Liver (tissue), 9 donors: Measurements from ENCODE around the gene CENPX. TPM values are rescaled to one million over a fixed set of nuclear protein-coding genes. Genes with fewer than 3 reads are reported as not detected.

ENCODE experiments used
- DNase-seq: peaks from one replicate; pipeline ENCODE4 v3.0.0-alpha.2; 2017; ENCODE audit warnings: low spot score
- H3K27ac ChIP-seq, 2 donors: one replicate each; pipeline ENCODE4 v1.7.0; 2013; ENCODE audit warnings: inconsistent platforms in 2 of 2, low read length in 2 of 2, control low read depth in 1 of 2, low read depth in 1 of 2, mild to moderate bottlenecking in 1 of 2
- H3K27me3 ChIP-seq, 4 donors: one replicate each; pipeline versions ENCODE4 v1.6.1 to v1.7.0; 2013; ENCODE audit warnings: low read length in 3 of 4, inconsistent platforms in 1 of 4, mild to moderate bottlenecking in 1 of 4, moderate library complexity in 1 of 4; ENCODE audit not compliant: control insufficient read depth in 4 of 4, insufficient read depth in 4 of 4
- H3K36me3 ChIP-seq, 4 donors: one replicate each; pipeline versions ENCODE4 v1.6.1 to v1.7.0; 2013; ENCODE audit warnings: low read length in 3 of 4, mild to moderate bottlenecking in 3 of 4, low read depth in 1 of 4, moderate library complexity in 1 of 4; ENCODE audit not compliant: control insufficient read depth in 4 of 4, insufficient read depth in 3 of 4
- H3K4me1 ChIP-seq, 4 donors: one replicate each; pipeline versions ENCODE4 v1.6.1 to v1.7.0; 2013; ENCODE audit warnings: low read length in 3 of 4, mild to moderate bottlenecking in 3 of 4, moderate library complexity in 1 of 4; ENCODE audit not compliant: control insufficient read depth in 4 of 4, insufficient read depth in 4 of 4
- H3K4me3 ChIP-seq, 3 donors: one replicate each; pipeline versions ENCODE4 v1.6.1 to v1.7.0; 2013; ENCODE audit warnings: low read length in 3 of 3, control low read depth in 1 of 3, low read depth in 1 of 3, mild to moderate bottlenecking in 1 of 3
- H3K9ac ChIP-seq, 2 donors: one replicate each; pipeline ENCODE4 v1.7.0; 2013; ENCODE audit warnings: low read length in 2 of 2, mild to moderate bottlenecking in 2 of 2, moderate library complexity in 2 of 2, control low read depth in 1 of 2, low read depth in 1 of 2
- H3K9me3 ChIP-seq, 4 donors: one replicate each; pipeline versions ENCODE4 v1.6.1 to v1.7.0; 2013; ENCODE audit warnings: low read length in 3 of 4; ENCODE audit not compliant: control insufficient read depth in 4 of 4
- EGR1 ChIP-seq, 2 donors: IDR thresholded peaks; 2 replicates each; pipeline ENCODE4 v1.6.1; 2016 to 2018; ENCODE audit warnings: antibody characterized with exemption in 2 of 2, low read depth in 2 of 2
- FOXA1 ChIP-seq: IDR thresholded peaks from 2 replicates; pipeline ENCODE4 v1.6.1; 2016; ENCODE audit warnings: antibody characterized with exemption
- FOXA2 ChIP-seq: IDR thresholded peaks from 2 replicates; pipeline ENCODE4 v1.6.1; 2016; ENCODE audit warnings: antibody characterized with exemption
- GABPA ChIP-seq, 2 donors: IDR thresholded peaks in 1 of 2; conservative IDR thresholded peaks in 1 of 2; 2 replicates each; pipeline ENCODE4 v1.6.1; 2016; ENCODE audit warnings: antibody characterized with exemption in 2 of 2, mild to moderate bottlenecking in 1 of 2, moderate library complexity in 1 of 2
- HNF4A ChIP-seq, 2 donors: conservative IDR thresholded peaks; 2 replicates each; pipeline ENCODE4 v1.6.1; 2016; ENCODE audit warnings: antibody characterized with exemption in 2 of 2, mild to moderate bottlenecking in 2 of 2
- HNF4G ChIP-seq: IDR thresholded peaks from 2 replicates; pipeline ENCODE4 v1.6.1; 2016; ENCODE audit warnings: antibody characterized with exemption
- JUND ChIP-seq, 2 donors: IDR thresholded peaks; 2 replicates each; pipeline ENCODE4 v1.6.1; 2016; ENCODE audit warnings: antibody characterized with exemption in 2 of 2
- NR2F2 ChIP-seq: IDR thresholded peaks from 2 replicates; pipeline ENCODE4 v1.6.1; 2016; ENCODE audit warnings: antibody characterized with exemption
- RAD21 ChIP-seq, 2 donors: IDR thresholded peaks; 2 replicates each; pipeline ENCODE4 v1.6.1; 2016; ENCODE audit warnings: antibody characterized with exemption in 2 of 2, mild to moderate bottlenecking in 2 of 2
- RXRA ChIP-seq, 2 donors: IDR thresholded peaks; 2 replicates each; pipeline ENCODE4 v1.6.1; 2017 to 2018; ENCODE audit warnings: antibody characterized with exemption in 2 of 2, mild to moderate bottlenecking in 1 of 2
- SP1 ChIP-seq: IDR thresholded peaks from 2 replicates; pipeline ENCODE4 v1.6.1; 2018; ENCODE audit warnings: antibody characterized with exemption, mild to moderate bottlenecking
- TAF1 ChIP-seq: conservative IDR thresholded peaks from 2 replicates; pipeline ENCODE4 v1.6.1; 2016; ENCODE audit warnings: antibody characterized with exemption, mild to moderate bottlenecking
- YY1 ChIP-seq: IDR thresholded peaks from 2 replicates; pipeline ENCODE4 v1.6.1; 2016; ENCODE audit warnings: antibody characterized with exemption, mild to moderate bottlenecking
- WGBS: extraction: QIAGEN DNeasy Blood & Tissue Kit; methylation state at CpG from one replicate; pipeline ENCODE4 v1.1.7; 2013; 5-methylcytosine and 5-hydroxymethylcytosine counted together
- polyA plus RNA-seq, 2 donors: library from polyadenylated mRNA; stranded (reverse) in 1 of 2; unstranded in 1 of 2; fragments of 200-250 nt in 1 of 2; fragments of >200 nt in 1 of 2; fragmentation: Nextera tagmentation in 1 of 2; extraction: Ambion mirVana in 1 of 2; gene quantifications; one replicate each; pipeline versions ENCODE4 v1.2.1 to v1.2.3, GENCODE V29; 2013 to 2015
- total RNA-seq, 2 donors: library from RNA; depleted of rRNA; stranded (reverse); fragments of >200 nt; gene quantifications; one replicate each; pipeline ENCODE4 v1.2.3, GENCODE V29; 2014
- TF ChIP-seq, protein P1 (sequence below): fragments of 150-350 bp; IDR thresholded peaks from 2 replicates; pipeline ENCODE4 v1.5.1; 2017; ENCODE audit warnings: improper control_type of control experiment, low read depth, low read length; ENCODE audit not compliant: missing input control
- TF ChIP-seq, protein P2 (sequence below): IDR thresholded peaks from 2 replicates; pipeline ENCODE4 v1.6.1; 2016; ENCODE audit warnings: antibody characterized with exemption
- TF ChIP-seq, protein P3 (sequence below): IDR thresholded peaks from 2 replicates; pipeline ENCODE4 v1.6.1; 2016; ENCODE audit warnings: antibody characterized with exemption
- TF ChIP-seq, protein P4 (sequence below): IDR thresholded peaks from 2 replicates; pipeline ENCODE4 v1.6.1; 2016; ENCODE audit warnings: antibody characterized with exemption
- TF ChIP-seq, protein P5 (sequence below): IDR thresholded peaks from 2 replicates; pipeline ENCODE4 v1.6.1; 2016; ENCODE audit warnings: antibody characterized with exemption, mild to moderate bottlenecking
- donor health status: healthy.
- donor health status: healthy.
- donor health status: healthy.
- donor health status: healthy.
- donor health status: healthy.

CENPX gene
- total and polyA plus RNA-seq, 4 donors: 22.5 to 83.9 (median 44.9) TPM

DNA sequence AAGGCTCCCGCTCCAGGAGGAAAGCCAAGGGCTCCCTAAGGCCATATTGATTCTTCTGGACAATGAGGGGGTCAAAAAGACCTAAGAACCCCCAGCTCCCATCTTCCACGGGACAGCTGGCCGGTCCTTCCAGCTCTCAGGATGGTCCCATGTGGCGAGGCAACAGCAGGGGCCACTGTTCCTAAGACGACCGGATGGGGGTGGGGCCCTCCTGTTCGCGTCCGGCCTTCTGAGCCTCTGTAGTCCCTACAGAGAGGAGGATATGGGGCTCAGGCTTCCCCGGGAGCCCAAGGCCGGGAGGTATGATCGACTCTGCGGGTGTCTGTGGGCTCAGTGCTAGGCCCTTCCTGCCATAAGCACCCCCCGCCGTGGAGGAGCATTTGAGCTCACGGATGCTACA, 20.8 kb upstream of the CENPX start:
- Histone ChIP-seq H3K27ac (no peak overlapping the region), H3K4me1 (peaks cover 8 to 57% (median 38%) of the 10 kb centered on the region in 4 donors), H3K9ac (no peak overlapping the region), H3K36me3 (peaks cover 0 to 8% (median 1%) of the 10 kb centered on the region in 4 donors), H3K4me3 (no peak overlapping the region), H3K9me3 (no peaks in the 10 kb centered on the region), H3K27me3 (no peaks in the 10 kb centered on the region)
- WGBS: 83% methylated on average over 16 of the region's 16 CpGs
- no peak for TF ChIP-seq SP1
- TF ChIP-seq TAF1: no peak
- TF ChIP-seq, protein P1, sequence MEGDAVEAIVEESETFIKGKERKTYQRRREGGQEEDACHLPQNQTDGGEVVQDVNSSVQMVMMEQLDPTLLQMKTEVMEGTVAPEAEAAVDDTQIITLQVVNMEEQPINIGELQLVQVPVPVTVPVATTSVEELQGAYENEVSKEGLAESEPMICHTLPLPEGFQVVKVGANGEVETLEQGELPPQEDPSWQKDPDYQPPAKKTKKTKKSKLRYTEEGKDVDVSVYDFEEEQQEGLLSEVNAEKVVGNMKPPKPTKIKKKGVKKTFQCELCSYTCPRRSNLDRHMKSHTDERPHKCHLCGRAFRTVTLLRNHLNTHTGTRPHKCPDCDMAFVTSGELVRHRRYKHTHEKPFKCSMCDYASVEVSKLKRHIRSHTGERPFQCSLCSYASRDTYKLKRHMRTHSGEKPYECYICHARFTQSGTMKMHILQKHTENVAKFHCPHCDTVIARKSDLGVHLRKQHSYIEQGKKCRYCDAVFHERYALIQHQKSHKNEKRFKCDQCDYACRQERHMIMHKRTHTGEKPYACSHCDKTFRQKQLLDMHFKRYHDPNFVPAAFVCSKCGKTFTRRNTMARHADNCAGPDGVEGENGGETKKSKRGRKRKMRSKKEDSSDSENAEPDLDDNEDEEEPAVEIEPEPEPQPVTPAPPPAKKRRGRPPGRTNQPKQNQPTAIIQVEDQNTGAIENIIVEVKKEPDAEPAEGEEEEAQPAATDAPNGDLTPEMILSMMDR: no peak
- TF ChIP-seq YY1: no peak
- TF ChIP-seq, protein P2, sequence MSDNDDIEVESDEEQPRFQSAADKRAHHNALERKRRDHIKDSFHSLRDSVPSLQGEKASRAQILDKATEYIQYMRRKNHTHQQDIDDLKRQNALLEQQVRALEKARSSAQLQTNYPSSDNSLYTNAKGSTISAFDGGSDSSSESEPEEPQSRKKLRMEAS: no peak
- no peak for DNase-seq

DNA sequence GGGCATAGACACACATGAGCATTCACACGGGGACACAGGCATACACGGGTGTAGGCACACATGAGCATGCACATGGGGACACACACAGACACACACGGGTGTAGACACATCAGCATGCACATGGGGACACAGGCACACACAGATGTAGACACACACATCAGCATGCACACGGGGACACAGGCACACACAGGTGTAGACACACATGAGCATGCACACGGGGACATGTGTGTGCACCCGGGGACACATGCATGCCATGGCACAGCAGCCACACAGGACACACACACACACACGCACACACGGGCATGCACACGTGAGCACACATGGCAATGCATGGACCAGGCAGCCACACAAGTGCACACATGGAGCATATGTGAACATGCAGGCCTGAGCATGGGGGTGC, 20.0 kb upstream of the CENPX start:
- no peak for DNase-seq
- TF ChIP-seq, protein P3, sequence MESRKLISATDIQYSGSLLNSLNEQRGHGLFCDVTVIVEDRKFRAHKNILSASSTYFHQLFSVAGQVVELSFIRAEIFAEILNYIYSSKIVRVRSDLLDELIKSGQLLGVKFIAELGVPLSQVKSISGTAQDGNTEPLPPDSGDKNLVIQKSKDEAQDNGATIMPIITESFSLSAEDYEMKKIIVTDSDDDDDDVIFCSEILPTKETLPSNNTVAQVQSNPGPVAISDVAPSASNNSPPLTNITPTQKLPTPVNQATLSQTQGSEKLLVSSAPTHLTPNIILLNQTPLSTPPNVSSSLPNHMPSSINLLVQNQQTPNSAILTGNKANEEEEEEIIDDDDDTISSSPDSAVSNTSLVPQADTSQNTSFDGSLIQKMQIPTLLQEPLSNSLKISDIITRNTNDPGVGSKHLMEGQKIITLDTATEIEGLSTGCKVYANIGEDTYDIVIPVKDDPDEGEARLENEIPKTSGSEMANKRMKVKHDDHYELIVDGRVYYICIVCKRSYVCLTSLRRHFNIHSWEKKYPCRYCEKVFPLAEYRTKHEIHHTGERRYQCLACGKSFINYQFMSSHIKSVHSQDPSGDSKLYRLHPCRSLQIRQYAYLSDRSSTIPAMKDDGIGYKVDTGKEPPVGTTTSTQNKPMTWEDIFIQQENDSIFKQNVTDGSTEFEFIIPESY: no peak
- TF ChIP-seq RXRA (IDR thresholded peaks at IDR 0.05) (no peak), RAD21 (IDR thresholded peaks at IDR 0.05) (no peak), NR2F2 (no peak), FOXA2 (no peak), SP1 (no peak), YY1 (no peak), HNF4A (conservative IDR thresholded peaks at IDR 0.05) (no peak), GABPA (IDR thresholded peaks at IDR 0.05 in 1 of 2, conservative IDR thresholded peaks at IDR 0.05 in 1 of 2) (no peak), FOXA1 (no peak), EGR1 (IDR thresholded peaks at IDR 0.05; ENCODE audit: low read depth in 2 of 2) (no peak), HNF4G (no peak), JUND (IDR thresholded peaks at IDR 0.05) (no peak)
- TF ChIP-seq, protein P4, sequence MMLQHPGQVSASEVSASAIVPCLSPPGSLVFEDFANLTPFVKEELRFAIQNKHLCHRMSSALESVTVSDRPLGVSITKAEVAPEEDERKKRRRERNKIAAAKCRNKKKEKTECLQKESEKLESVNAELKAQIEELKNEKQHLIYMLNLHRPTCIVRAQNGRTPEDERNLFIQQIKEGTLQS: no peak
- TF ChIP-seq, protein P1: no peak
- TF ChIP-seq, protein P2: no peak
- TF ChIP-seq, protein P5, sequence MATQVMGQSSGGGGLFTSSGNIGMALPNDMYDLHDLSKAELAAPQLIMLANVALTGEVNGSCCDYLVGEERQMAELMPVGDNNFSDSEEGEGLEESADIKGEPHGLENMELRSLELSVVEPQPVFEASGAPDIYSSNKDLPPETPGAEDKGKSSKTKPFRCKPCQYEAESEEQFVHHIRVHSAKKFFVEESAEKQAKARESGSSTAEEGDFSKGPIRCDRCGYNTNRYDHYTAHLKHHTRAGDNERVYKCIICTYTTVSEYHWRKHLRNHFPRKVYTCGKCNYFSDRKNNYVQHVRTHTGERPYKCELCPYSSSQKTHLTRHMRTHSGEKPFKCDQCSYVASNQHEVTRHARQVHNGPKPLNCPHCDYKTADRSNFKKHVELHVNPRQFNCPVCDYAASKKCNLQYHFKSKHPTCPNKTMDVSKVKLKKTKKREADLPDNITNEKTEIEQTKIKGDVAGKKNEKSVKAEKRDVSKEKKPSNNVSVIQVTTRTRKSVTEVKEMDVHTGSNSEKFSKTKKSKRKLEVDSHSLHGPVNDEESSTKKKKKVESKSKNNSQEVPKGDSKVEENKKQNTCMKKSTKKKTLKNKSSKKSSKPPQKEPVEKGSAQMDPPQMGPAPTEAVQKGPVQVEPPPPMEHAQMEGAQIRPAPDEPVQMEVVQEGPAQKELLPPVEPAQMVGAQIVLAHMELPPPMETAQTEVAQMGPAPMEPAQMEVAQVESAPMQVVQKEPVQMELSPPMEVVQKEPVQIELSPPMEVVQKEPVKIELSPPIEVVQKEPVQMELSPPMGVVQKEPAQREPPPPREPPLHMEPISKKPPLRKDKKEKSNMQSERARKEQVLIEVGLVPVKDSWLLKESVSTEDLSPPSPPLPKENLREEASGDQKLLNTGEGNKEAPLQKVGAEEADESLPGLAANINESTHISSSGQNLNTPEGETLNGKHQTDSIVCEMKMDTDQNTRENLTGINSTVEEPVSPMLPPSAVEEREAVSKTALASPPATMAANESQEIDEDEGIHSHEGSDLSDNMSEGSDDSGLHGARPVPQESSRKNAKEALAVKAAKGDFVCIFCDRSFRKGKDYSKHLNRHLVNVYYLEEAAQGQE: no peak
- Histone ChIP-seq H3K36me3 (peaks cover 0 to 8% (median 1%) of the 10 kb centered on the region in 4 donors), H3K27ac (no peak overlapping the region), H3K4me1 (peaks cover 8 to 53% (median 32%) of the 10 kb centered on the region in 4 donors), H3K27me3 (no peaks in the 10 kb centered on the region), H3K4me3 (no peak overlapping the region), H3K9ac (no peak overlapping the region), H3K9me3 (no peaks in the 10 kb centered on the region)
- 93% methylated on average over 9 of the region's 9 CpGs for WGBS
